IMR-90 (cell line): ENCODE measurements around the gene HUWE1. TPM values are rescaled to one million over a fixed set of nuclear protein-coding genes. Genes with fewer than 3 reads are reported as not detected.

Experiments used
- ATAC-seq: fragments of 200-7000 bp; cut with Tn5 transposase; 2 replicates; pipeline ENCODE4 v1.9.1; 2020; ENCODE audit warnings: low read depth, mild to moderate bottlenecking, moderate library complexity
- BruUV-seq: library from RNA; stranded (reverse); fragments of 400-500 nt; replicated peaks from 2 replicates; lab custom pipeline; 2021; lab: Mats Ljungman, UMichigan
- CTCF ChIA-PET: fragments of 300-600 bp; formaldehyde crosslinking; extraction: SDS; loops from one replicate; lab custom pipeline; 2021; ENCODE audit warnings: antibody characterized with exemption; lab: Yijun Ruan, JAX
- POLR2A ChIA-PET: fragments of 300-600 bp; sonication (Branson Sonifier 250); formaldehyde crosslinking; loops from one replicate; lab custom pipeline; 2022; ENCODE audit warnings: antibody characterized with exemption; ENCODE audit not compliant: unreplicated experiment; lab: Charles Lee
- DNase-seq: peaks from one replicate; pipeline ENCODE4 v3.0.0; 2013
- H2AFZ ChIP-seq: replicated peaks from 2 replicates; pipeline ENCODE3; 2013; ENCODE audit warnings: low read length, mild to moderate bottlenecking; ENCODE audit not compliant: poor library complexity
- H2AK5ac ChIP-seq: 2 replicates; pipeline ENCODE4 v1.6.1; 2013; ENCODE audit warnings: low read depth, low read length, inconsistent platforms
- H2AK9ac ChIP-seq: replicated peaks from 2 replicates; pipeline ENCODE3; 2013; ENCODE audit warnings: mild to moderate bottlenecking, low read depth, low read length, moderate library complexity; ENCODE audit not compliant: poor library complexity
- H2BK120ac ChIP-seq: 2 replicates; pipeline ENCODE4 v1.6.1; 2013; ENCODE audit warnings: low read depth, low read length, inconsistent platforms
- H2BK15ac ChIP-seq: 3 replicates; pipeline ENCODE4 v1.6.1; 2013; ENCODE audit warnings: low read depth, low read length, inconsistent platforms
- H2BK20ac ChIP-seq: 2 replicates; pipeline ENCODE4 v1.6.1; 2013; ENCODE audit warnings: low read depth, mild to moderate bottlenecking, inconsistent platforms, low read length, moderate library complexity
- H2BK5ac ChIP-seq: 2 replicates; pipeline ENCODE4 v1.6.1; 2013; ENCODE audit warnings: mild to moderate bottlenecking, low read depth, low read length, inconsistent platforms; ENCODE audit not compliant: poor library complexity, severe bottlenecking
- H3K14ac ChIP-seq: replicated peaks from 2 replicates; pipeline ENCODE4 v1.6.1; 2013; ENCODE audit warnings: low read depth, low read length, inconsistent platforms
- H3K18ac ChIP-seq: 2 replicates; pipeline ENCODE4 v1.6.1; 2013; ENCODE audit warnings: low read depth, low read length, control low read depth
- H3K23ac ChIP-seq: 2 replicates; pipeline ENCODE4 v1.6.1; 2013; ENCODE audit warnings: low read depth, low read length, inconsistent platforms
- H3K27ac ChIP-seq: 2 replicates; pipeline ENCODE4 v1.5.1; 2013; ENCODE audit warnings: mild to moderate bottlenecking, control low read depth, low read length; ENCODE audit not compliant: insufficient read depth
- H3K27me3 ChIP-seq: 2 replicates; pipeline ENCODE4 v1.6.1; 2013; ENCODE audit warnings: low read length; ENCODE audit not compliant: control insufficient read depth, insufficient read depth
- H3K36me3 ChIP-seq: 2 replicates; pipeline ENCODE4 v1.6.1; 2013; ENCODE audit warnings: low read length, mixed read lengths; ENCODE audit not compliant: control insufficient read depth, insufficient read depth
- H3K4ac ChIP-seq: 2 replicates; pipeline ENCODE4 v1.6.1; 2013; ENCODE audit warnings: low read depth, low read length, inconsistent platforms
- H3K4me1 ChIP-seq: 2 replicates; pipeline ENCODE4 v1.6.1; 2013; ENCODE audit warnings: low read length, mixed read lengths; ENCODE audit not compliant: control insufficient read depth, insufficient read depth
- H3K4me2 ChIP-seq: 2 replicates; pipeline ENCODE4 v1.6.1; 2013; ENCODE audit warnings: low read depth, mild to moderate bottlenecking, control low read depth, low read length, moderate library complexity
- H3K4me3 ChIP-seq: 2 replicates; pipeline ENCODE4 v1.5.1; 2013; ENCODE audit warnings: low read depth, mild to moderate bottlenecking, control low read depth, low read length, moderate library complexity; ENCODE audit not compliant: insufficient read depth
- H3K56ac ChIP-seq: 2 replicates; pipeline ENCODE4 v1.6.1; 2013; ENCODE audit warnings: low read length, inconsistent platforms; ENCODE audit not compliant: insufficient read depth; ENCODE audit errors: extremely low read depth
- H3K79me1 ChIP-seq, 2 experiments: 2 replicates each; pipeline ENCODE4 v1.6.1; 2013; ENCODE audit warnings: low read length in 2 of 2, inconsistent platforms in 1 of 2, low read depth in 1 of 2
- H3K9ac ChIP-seq: 2 replicates; pipeline ENCODE4 v1.6.1; 2013; ENCODE audit warnings: low read depth, low read length, control low read depth
- H3K9me1 ChIP-seq: 2 replicates; pipeline ENCODE4 v1.6.1; 2013; ENCODE audit warnings: low read length, inconsistent platforms; ENCODE audit not compliant: insufficient read depth
- H3K9me3 ChIP-seq: 2 replicates; pipeline ENCODE4 v1.6.1; 2013; ENCODE audit warnings: low read length; ENCODE audit not compliant: control insufficient read depth, insufficient read depth
- H4K20me1 ChIP-seq: 2 replicates; pipeline ENCODE4 v1.6.1; 2013; ENCODE audit warnings: low read length, inconsistent platforms; ENCODE audit not compliant: insufficient read depth
- H4K5ac ChIP-seq: 2 replicates; pipeline ENCODE4 v1.6.1; 2013; ENCODE audit warnings: mild to moderate bottlenecking, low read depth, low read length, control low read depth
- H4K8ac ChIP-seq, 2 experiments: 2 replicates each; pipeline ENCODE4 v1.6.1; 2013; ENCODE audit warnings: low read depth in 2 of 2, low read length in 2 of 2, control low read depth in 1 of 2, inconsistent platforms in 1 of 2
- H4K91ac ChIP-seq: 2 replicates; pipeline ENCODE4 v1.6.1; 2013; ENCODE audit warnings: low read depth, low read length, inconsistent platforms; ENCODE audit not compliant: insufficient read depth
- BHLHE40 ChIP-seq: fragments of 150-350 bp; IDR thresholded peaks from 2 replicates; pipeline ENCODE4 v1.6.1; 2016; ENCODE audit warnings: mild to moderate bottlenecking, low read depth, low read length
- ELK1 ChIP-seq: fragments of 150-350 bp; IDR thresholded peaks from 2 replicates; pipeline ENCODE4 v1.6.1; 2016; ENCODE audit warnings: low read depth, mild to moderate bottlenecking, low read length, moderate library complexity, borderline replicate concordance
- MAFK ChIP-seq: IDR thresholded peaks from 2 replicates; pipeline ENCODE4 v1.6.1; 2012; ENCODE audit warnings: low read depth, low read length, improper control_type of control experiment
- MAZ ChIP-seq: IDR thresholded peaks from 2 replicates; pipeline ENCODE4 v1.6.1; 2012; ENCODE audit warnings: low read depth, mild to moderate bottlenecking, low read length, improper control_type of control experiment, moderate library complexity, borderline replicate concordance
- MXI1 ChIP-seq: IDR thresholded peaks from 2 replicates; pipeline ENCODE4 v1.6.1; 2012; ENCODE audit warnings: low read depth, mild to moderate bottlenecking, low read length, moderate library complexity, borderline replicate concordance
- NFE2L2 ChIP-seq: fragments of 150-350 bp; IDR thresholded peaks from 2 replicates; pipeline ENCODE4 v1.6.1; 2016; ENCODE audit warnings: low read depth, mild to moderate bottlenecking, low read length
- RAD21 ChIP-seq: IDR thresholded peaks from 2 replicates; pipeline ENCODE4 v1.6.1; 2012; ENCODE audit warnings: low read length, improper control_type of control experiment
- RFX5 ChIP-seq: IDR thresholded peaks from 2 replicates; pipeline ENCODE4 v1.8.0; 2012; ENCODE audit warnings: low read depth, mild to moderate bottlenecking, low read length, moderate library complexity
- SMC3 ChIP-seq: fragments of 150-350 bp; IDR thresholded peaks from 2 replicates; pipeline ENCODE4 v1.6.1; 2016; ENCODE audit warnings: low read depth, mild to moderate bottlenecking, antibody characterized with exemption, low read length, moderate library complexity
- WGBS, 2 experiments: methylation state at CpG; one replicate each; pipeline versions ENCODE4 v1.1.5 to v1.1.7; 2013; ENCODE audit warnings: missing lambda C conversion rate in 2 of 2; ENCODE audit not compliant: insufficient read length in 1 of 2; ENCODE audit errors: extremely low coverage in 2 of 2; 5-methylcytosine and 5-hydroxymethylcytosine counted together
- dilution Hi-C: fragments of 300-500 bp; cut with HindIII; formaldehyde crosslinking; loops from one replicate; pipeline ENCODE4 v1.14.3; 2018; ENCODE audit warnings: low sequenced_read_pairs; ENCODE audit not compliant: unreplicated experiment
- in situ Hi-C: fragments of 300-500 bp; cut with MboI; formaldehyde crosslinking; loops from 3 replicates; pipeline ENCODE4 v1.14.3; 2019; ENCODE audit warnings: low sequenced_read_pairs, inconsistent platforms, mixed read lengths
- intact Hi-C: fragments of 100-400 bp; cut with micrococcal nuclease; formaldehyde crosslinking; loops from 2 replicates; pipeline ENCODE4 v1.10.0; 2022
- polyA plus RNA-seq, 3 experiments: library from polyadenylated mRNA; depleted of rRNA; stranded (reverse); fragments of >200 nt; gene quantifications; 2 replicates each; pipeline ENCODE4 v1.2.3, GENCODE V29; 2012; ENCODE audit warnings: low replicate concordance in 1 of 3
- total RNA-seq: library from RNA; depleted of rRNA; stranded (reverse); fragments of >200 nt; gene quantifications from 2 replicates; pipeline ENCODE4 v1.2.3, GENCODE V29; 2012
- TF ChIP-seq, protein P1 (sequence below): fragments of 150-350 bp; IDR thresholded peaks from 2 replicates; pipeline ENCODE4 v1.6.1; 2017; ENCODE audit warnings: mild to moderate bottlenecking, antibody characterized with exemption, low read length, low read depth

The HUWE1 gene
- total and polyA plus RNA-seq, 2 of the 4 experiments (the other 2 are of a cell fraction), result 47.6 to 57.7 TPM

DNA sequence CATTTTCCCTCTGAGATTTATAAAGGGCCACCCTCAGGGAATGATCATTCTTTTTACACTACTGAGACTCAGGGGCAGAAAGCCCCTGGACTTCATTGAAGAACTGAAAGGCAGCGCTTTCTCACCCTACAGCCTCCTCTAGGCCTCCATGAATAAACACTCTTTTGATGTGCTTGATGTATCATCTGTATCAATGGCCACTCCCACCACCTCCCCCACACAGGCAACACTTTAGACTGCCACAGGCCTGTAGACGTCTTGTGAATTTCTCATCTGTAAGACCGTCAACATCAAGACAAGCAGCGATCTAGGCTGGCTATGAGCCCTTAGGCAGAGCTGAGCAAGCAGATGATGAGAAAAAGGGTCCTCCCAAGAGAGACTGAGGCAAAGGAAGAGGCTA, 123.2 kb downstream of the HUWE1 start:
- intact Hi-C loops, result no loop called here
- H4K5ac ChIP-seq, result no peak overlapping the region
- H3K27ac ChIP-seq, result no peak overlapping the region
- no peaks in the 10 kb centered on the region for H3K9me3 ChIP-seq
- no peak overlapping the region for H2AK5ac ChIP-seq
- in situ Hi-C loops, result no loop called here
- peaks cover 4 to 8% of the 10 kb centered on the region in 2 experiments; a peak in 1 of 4 replicates for H3K79me1 ChIP-seq
- H3K4me1 ChIP-seq, result no peaks in the 10 kb centered on the region
- CTCF ChIA-PET, result interaction anchor here (0.6 kb wide), 1 partner anchor 118 kb away, joined by 4 read pairs; no protein-coding TSS in a partner anchor
- H4K8ac ChIP-seq, result no peak overlapping the region
- no peak for DNase-seq
- H2BK5ac ChIP-seq, result no peak overlapping the region
- H3K9ac ChIP-seq, result no peak overlapping the region
- no peak for TF ChIP-seq NFE2L2
- TF ChIP-seq, protein P1, sequence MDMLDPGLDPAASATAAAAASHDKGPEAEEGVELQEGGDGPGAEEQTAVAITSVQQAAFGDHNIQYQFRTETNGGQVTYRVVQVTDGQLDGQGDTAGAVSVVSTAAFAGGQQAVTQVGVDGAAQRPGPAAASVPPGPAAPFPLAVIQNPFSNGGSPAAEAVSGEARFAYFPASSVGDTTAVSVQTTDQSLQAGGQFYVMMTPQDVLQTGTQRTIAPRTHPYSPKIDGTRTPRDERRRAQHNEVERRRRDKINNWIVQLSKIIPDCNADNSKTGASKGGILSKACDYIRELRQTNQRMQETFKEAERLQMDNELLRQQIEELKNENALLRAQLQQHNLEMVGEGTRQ, result no peak
- no peak for TF ChIP-seq ELK1
- TF ChIP-seq MAFK, result no peak
- TF ChIP-seq RAD21, result no peak
- TF ChIP-seq MAZ, result no peak
- TF ChIP-seq MXI1, result no peak
- TF ChIP-seq SMC3, result no peak
- no peak for TF ChIP-seq BHLHE40
- no peak for TF ChIP-seq RFX5
- POLR2A ChIA-PET, result no interaction called here
- H3K27me3 ChIP-seq, result peaks cover 14% of the 10 kb centered on the region
- H2AK9ac ChIP-seq, result no peak overlapping the region
- H3K23ac ChIP-seq, result no peak overlapping the region
- H3K9me1 ChIP-seq, result peaks cover 11% of the 10 kb centered on the region; the same call in 1 of the 2 replicates
- dilution Hi-C loops, result no loop called here
- H2BK15ac ChIP-seq, result no peak overlapping the region
- no peak overlapping the region for H2BK120ac ChIP-seq
- no peak overlapping the region for H2BK20ac ChIP-seq
- H3K36me3 ChIP-seq, result peaks cover 59% of the 10 kb centered on the region
- no peak overlapping the region for H3K4me2 ChIP-seq
- 0 out of 2 replicates have a peak, but pooled peaks cover 4% of the 10 kb centered on the region for H4K20me1 ChIP-seq
- no peak overlapping the region for H4K91ac ChIP-seq
- BruUV-seq, result no TSS peak
- H2AFZ ChIP-seq, result no peak overlapping the region
- no peak overlapping the region for H3K14ac ChIP-seq
- WGBS, 2 experiments, result no CpG with 5 or more reads among the region's 4 CpGs
- no peak overlapping the region for H3K4ac ChIP-seq
- no peak overlapping the region for H3K56ac ChIP-seq
- ATAC-seq, result no peak
- H3K4me3 ChIP-seq, result no peak overlapping the region
- H3K18ac ChIP-seq, result no peak overlapping the region
